Left ventricle myocardium inferior (tissue), 1 donor: ENCODE results near the gene ATRX. TPM values are rescaled to one million over a fixed set of nuclear protein-coding genes. Genes with fewer than 3 reads are reported as not detected.

ENCODE experiments used
- DNase-seq: peaks from one replicate; pipeline ENCODE4 v3.0.0-alpha.2; 2020
- H3K27ac ChIP-seq: fragments of 200-600 bp; replicated peaks from 2 replicates; pipeline ENCODE4 v1.8.0; 2021
- H3K27me3 ChIP-seq: fragments of 200-600 bp; 2 replicates; pipeline ENCODE4 v1.8.0; 2021; ENCODE audit warnings: low read depth
- H3K36me3 ChIP-seq: fragments of 200-600 bp; 2 replicates; pipeline ENCODE4 v1.8.0; 2021
- H3K4me1 ChIP-seq: fragments of 200-600 bp; 2 replicates; pipeline ENCODE4 v1.8.0; 2021
- H3K4me3 ChIP-seq: fragments of 200-600 bp; 2 replicates; pipeline ENCODE4 v1.8.0; 2021; ENCODE audit warnings: mild to moderate bottlenecking, moderate library complexity
- H3K9me3 ChIP-seq: fragments of 200-600 bp; replicated peaks from 2 replicates; pipeline ENCODE4 v1.8.0; 2021
- intact Hi-C: fragments of 100-400 bp; cut with micrococcal nuclease; formaldehyde crosslinking; loops from one replicate; pipeline ENCODE4 v1.11.0; 2022
- total RNA-seq: library from RNA; stranded (reverse); fragmentation: NEBNext Ultra II Directional; extraction: Animal tissue kit (Norgen Biotek cat#: 25700); gene quantifications from one replicate; pipeline ENCODE4 v1.2.1, GENCODE V29; 2021
- TF ChIP-seq, protein P1 (sequence below): fragments of 200-600 bp; IDR thresholded peaks from 2 replicates; pipeline ENCODE4 v1.8.0; 2021; ENCODE audit warnings: antibody characterized with exemption, mild to moderate bottlenecking, borderline replicate concordance
- donor health status: DM: no; HTN: yes; CAD: no; lungs with severe emphysema.

Gene ATRX
- total RNA-seq, 1 donor from 2014 or later: 82.2 TPM

- Histone ChIP-seq H3K4me3 (no peak overlapping the region), H3K27me3 (no peaks in the 10 kb centered on the region), H3K4me1 (no peaks in the 10 kb centered on the region), H3K27ac (no peak overlapping the region), H3K36me3 (peaks cover 12% of the 10 kb centered on the region), H3K9me3 (no peaks in the 10 kb centered on the region)
- TF ChIP-seq, protein P1, sequence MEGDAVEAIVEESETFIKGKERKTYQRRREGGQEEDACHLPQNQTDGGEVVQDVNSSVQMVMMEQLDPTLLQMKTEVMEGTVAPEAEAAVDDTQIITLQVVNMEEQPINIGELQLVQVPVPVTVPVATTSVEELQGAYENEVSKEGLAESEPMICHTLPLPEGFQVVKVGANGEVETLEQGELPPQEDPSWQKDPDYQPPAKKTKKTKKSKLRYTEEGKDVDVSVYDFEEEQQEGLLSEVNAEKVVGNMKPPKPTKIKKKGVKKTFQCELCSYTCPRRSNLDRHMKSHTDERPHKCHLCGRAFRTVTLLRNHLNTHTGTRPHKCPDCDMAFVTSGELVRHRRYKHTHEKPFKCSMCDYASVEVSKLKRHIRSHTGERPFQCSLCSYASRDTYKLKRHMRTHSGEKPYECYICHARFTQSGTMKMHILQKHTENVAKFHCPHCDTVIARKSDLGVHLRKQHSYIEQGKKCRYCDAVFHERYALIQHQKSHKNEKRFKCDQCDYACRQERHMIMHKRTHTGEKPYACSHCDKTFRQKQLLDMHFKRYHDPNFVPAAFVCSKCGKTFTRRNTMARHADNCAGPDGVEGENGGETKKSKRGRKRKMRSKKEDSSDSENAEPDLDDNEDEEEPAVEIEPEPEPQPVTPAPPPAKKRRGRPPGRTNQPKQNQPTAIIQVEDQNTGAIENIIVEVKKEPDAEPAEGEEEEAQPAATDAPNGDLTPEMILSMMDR: no peak
- intact Hi-C loops: no loop called here
- no peak for DNase-seq
Observed at GRCh38 chrX:77597511-77597910, 188.5 kb downstream of the ATRX start.

DNA sequence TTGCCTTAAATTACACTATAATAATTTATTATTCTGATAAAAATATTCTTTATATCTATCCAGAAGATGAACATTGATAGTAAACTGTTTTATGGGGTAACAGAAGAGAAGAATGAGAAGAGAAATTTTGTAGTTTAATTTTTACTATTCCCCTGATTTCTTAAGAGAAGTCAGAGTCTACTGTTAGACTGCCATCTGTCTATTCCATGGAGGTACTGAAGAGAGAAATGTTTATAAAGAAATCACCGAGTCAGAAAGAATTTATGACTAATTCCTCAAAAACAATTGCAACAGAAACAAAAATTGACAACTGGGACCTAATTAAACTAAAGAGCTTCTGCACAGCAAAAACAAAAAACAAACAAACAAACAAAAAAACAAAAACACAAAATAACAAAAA is 188.9 kb downstream of the ATRX start:
- H3K9me3 ChIP-seq: no peaks in the 10 kb centered on the region
- no peaks in the 10 kb centered on the region for H3K4me1 ChIP-seq
- intact Hi-C loops: no loop called here
- no peak overlapping the region for H3K4me3 ChIP-seq
- DNase-seq: no peak
- H3K27me3 ChIP-seq: no peaks in the 10 kb centered on the region
- H3K36me3 ChIP-seq: peaks cover 12% of the 10 kb centered on the region
- no peak overlapping the region for H3K27ac ChIP-seq
- TF ChIP-seq, protein P1: peak; percentile 54

DNA sequence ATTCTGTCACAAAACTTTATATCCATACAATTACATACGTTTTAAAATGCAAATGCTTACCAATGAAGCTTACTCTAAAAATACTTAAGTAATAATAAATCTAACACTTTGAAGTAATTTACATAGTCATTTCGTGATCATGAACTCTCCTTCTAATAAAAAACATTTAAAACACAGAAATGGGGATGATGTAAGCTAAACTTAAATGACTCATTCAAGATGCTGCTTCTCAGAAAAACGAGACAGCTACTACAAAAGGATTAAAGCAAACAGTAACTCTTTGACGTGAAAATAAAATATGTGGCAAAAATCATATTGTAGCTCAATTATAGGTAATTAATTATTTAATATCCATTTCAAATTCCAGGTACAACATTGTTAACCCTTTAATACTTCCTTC is 190.2 kb downstream of the ATRX start:
- H3K27ac ChIP-seq: no peak overlapping the region
- no peaks in the 10 kb centered on the region for H3K27me3 ChIP-seq
- intact Hi-C loops: no loop called here
- H3K4me1 ChIP-seq: no peaks in the 10 kb centered on the region
- no peak for DNase-seq
- H3K9me3 ChIP-seq: no peaks in the 10 kb centered on the region
- H3K4me3 ChIP-seq: no peak overlapping the region
- TF ChIP-seq, protein P1: no peak
- peaks cover 12% of the 10 kb centered on the region for H3K36me3 ChIP-seq

DNA sequence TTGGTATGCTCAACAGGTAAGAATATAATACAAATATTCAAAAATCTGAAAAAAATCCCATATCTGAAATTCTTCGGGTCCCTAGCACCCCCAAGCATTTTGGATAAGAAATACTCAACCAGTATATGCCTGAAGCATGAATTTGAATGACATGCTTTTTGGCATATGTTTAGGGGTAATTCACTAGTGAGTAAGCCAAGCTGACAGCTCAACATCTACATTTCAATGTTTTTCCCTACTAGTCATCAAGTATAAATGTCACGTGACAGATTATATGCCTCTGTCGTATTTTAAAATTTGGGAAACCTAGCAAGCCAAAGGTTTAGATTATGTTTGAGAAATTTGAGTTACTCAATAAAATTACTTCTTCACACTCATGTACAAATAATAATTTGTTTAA is 213.7 kb downstream of the ATRX start:
- H3K36me3 ChIP-seq: peaks cover 5% of the 10 kb centered on the region
- intact Hi-C loops: no loop called here
- TF ChIP-seq, protein P1: no peak

GRCh38 chrX:77565278-77565677 is 220.7 kb downstream of the ATRX start:
- H3K9me3 ChIP-seq: peaks cover 6% of the 10 kb centered on the region
- intact Hi-C loops: no loop called here
- no peak overlapping the region for H3K4me3 ChIP-seq
- TF ChIP-seq, protein P1: no peak
- H3K27me3 ChIP-seq: no peaks in the 10 kb centered on the region
- no peak overlapping the region for H3K27ac ChIP-seq
- DNase-seq: no peak
- no peaks in the 10 kb centered on the region for H3K4me1 ChIP-seq
- H3K36me3 ChIP-seq: peaks cover 9% of the 10 kb centered on the region

More for the DNA sequence above, 213.7 kb downstream of the ATRX start:
- H3K4me3 ChIP-seq: no peak overlapping the region
- no peak for DNase-seq
- no peak overlapping the region for H3K27ac ChIP-seq
- H3K27me3 ChIP-seq: no peaks in the 10 kb centered on the region
- no peaks in the 10 kb centered on the region for H3K9me3 ChIP-seq
- no peaks in the 10 kb centered on the region for H3K4me1 ChIP-seq

DNA sequence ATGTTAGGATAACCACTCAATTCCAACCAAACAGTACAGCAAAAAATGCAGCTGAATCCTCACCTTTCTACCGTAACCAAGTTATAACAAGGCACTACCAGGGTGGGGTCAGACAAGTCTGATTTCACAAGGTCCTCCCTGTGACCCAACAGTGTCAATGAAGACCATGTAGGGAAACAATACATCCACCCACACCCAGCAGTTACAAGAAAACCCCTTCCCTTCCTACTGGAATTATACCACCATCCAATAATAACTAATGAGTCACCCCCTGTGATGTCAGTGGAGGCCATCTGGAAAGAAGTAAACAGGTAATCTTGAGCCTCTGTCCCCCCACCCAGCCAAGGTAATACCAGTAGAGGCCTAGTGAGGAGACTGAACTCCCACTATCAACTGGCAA is 221.2 kb downstream of the ATRX start:
- Histone ChIP-seq H3K27ac (no peak overlapping the region), H3K4me3 (no peak overlapping the region), H3K27me3 (no peaks in the 10 kb centered on the region), H3K9me3 (peaks cover 6% of the 10 kb centered on the region), H3K36me3 (peaks cover 6% of the 10 kb centered on the region), H3K4me1 (no peaks in the 10 kb centered on the region)
- DNase-seq: no peak
- intact Hi-C loops: no loop called here
- TF ChIP-seq, protein P1: no peak
